ENCODE measurements around the gene TSPAN9. TPM values are rescaled to one million over a fixed set of nuclear protein-coding genes. Genes with fewer than 3 reads are reported as not detected.

Gene TSPAN9
- total RNA-seq, 4 donors from 2014 or later = 13.7 to 35.4 (median 26.7) TPM

DNA sequence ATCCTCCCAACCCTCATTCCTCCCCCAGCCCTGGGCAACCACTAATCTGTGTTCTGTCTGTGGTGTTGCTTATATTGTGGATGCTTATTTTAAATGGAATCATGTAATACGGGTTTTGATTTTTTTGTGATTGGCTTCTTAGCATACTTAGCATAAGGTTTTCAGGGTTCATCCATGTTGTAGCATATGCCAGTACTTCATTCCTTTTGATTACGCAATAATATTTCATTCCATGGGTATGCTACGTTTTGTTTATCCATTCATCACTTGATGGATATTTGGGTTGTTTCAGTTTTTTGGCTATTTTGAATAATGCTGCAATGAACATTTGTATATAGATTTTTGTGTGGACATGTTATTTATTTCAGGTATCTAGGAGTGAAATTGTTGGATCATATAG is 82.9 kb downstream of the TSPAN9 start:
- no peak overlapping the region for H3K27ac ChIP-seq (replicated peaks in 1 of 4)
- no peak overlapping the region for H3K4me3 ChIP-seq
- DNase-seq (ENCODE audit: extremely low spot score) = no peak
- H3K36me3 ChIP-seq = no peaks in the 10 kb centered on the region
- 78% methylated on average over 3 of the region's 3 CpGs for WGBS
- H3K9me3 ChIP-seq = no peaks in the 10 kb centered on the region
- H3K4me1 ChIP-seq = peaks cover 15 to 22% (median 19%) of the 10 kb centered on the region in 4 donors
- intact Hi-C loops (cut with DNase I) = no loop called here
- TF ChIP-seq POLR2AphosphoS5 (IDR thresholded peaks at IDR 0.05) = no peak
- no peak for TF ChIP-seq POLR2A (IDR thresholded peaks at IDR 0.05; ENCODE audit: low read depth)
- TF ChIP-seq, protein P1, sequence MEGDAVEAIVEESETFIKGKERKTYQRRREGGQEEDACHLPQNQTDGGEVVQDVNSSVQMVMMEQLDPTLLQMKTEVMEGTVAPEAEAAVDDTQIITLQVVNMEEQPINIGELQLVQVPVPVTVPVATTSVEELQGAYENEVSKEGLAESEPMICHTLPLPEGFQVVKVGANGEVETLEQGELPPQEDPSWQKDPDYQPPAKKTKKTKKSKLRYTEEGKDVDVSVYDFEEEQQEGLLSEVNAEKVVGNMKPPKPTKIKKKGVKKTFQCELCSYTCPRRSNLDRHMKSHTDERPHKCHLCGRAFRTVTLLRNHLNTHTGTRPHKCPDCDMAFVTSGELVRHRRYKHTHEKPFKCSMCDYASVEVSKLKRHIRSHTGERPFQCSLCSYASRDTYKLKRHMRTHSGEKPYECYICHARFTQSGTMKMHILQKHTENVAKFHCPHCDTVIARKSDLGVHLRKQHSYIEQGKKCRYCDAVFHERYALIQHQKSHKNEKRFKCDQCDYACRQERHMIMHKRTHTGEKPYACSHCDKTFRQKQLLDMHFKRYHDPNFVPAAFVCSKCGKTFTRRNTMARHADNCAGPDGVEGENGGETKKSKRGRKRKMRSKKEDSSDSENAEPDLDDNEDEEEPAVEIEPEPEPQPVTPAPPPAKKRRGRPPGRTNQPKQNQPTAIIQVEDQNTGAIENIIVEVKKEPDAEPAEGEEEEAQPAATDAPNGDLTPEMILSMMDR (IDR thresholded peaks at IDR 0.05) = no peak
- TF ChIP-seq EP300 (IDR thresholded peaks at IDR 0.05) = no peak
- no peaks in the 10 kb centered on the region for H3K27me3 ChIP-seq

DNA sequence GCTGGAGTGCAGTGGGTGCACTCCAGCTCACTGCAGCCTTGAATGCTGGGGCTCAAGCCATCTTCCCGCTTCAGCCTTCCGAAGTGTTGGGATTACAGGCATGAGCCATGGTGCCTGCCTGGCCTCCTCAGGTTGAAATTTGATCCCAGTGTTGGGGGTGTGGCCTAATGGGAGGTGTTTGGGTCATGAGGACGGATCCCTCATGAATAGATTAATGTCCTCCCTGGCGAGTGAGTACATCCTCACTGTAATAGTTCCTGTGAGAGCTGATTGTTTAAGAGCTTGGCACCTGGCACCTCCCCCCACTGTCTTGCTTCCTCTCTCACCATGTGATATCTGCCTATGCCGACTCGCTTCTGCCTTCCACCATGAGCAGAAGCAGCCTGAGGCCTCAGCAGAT is 84.7 kb downstream of the TSPAN9 start:
- DNase-seq (ENCODE audit: extremely low spot score) = no peak
- intact Hi-C loops (cut with DNase I) = no loop called here
- no peak for TF ChIP-seq EP300 (IDR thresholded peaks at IDR 0.05)
- TF ChIP-seq POLR2AphosphoS5 (IDR thresholded peaks at IDR 0.05) = no peak
- TF ChIP-seq, protein P1 (IDR thresholded peaks at IDR 0.05) = no peak
- no peak for TF ChIP-seq POLR2A (IDR thresholded peaks at IDR 0.05; ENCODE audit: low read depth)
- peaks cover 16 to 22% (median 18%) of the 10 kb centered on the region in 4 donors for H3K4me1 ChIP-seq
- no peaks in the 10 kb centered on the region for H3K27me3 ChIP-seq
- H3K36me3 ChIP-seq = no peaks in the 10 kb centered on the region
- no peak overlapping the region for H3K4me3 ChIP-seq
- H3K27ac ChIP-seq (replicated peaks in 1 of 4) = no peak overlapping the region
- no peaks in the 10 kb centered on the region for H3K9me3 ChIP-seq
- WGBS = 89% methylated on average over 6 of the region's 6 CpGs

DNA sequence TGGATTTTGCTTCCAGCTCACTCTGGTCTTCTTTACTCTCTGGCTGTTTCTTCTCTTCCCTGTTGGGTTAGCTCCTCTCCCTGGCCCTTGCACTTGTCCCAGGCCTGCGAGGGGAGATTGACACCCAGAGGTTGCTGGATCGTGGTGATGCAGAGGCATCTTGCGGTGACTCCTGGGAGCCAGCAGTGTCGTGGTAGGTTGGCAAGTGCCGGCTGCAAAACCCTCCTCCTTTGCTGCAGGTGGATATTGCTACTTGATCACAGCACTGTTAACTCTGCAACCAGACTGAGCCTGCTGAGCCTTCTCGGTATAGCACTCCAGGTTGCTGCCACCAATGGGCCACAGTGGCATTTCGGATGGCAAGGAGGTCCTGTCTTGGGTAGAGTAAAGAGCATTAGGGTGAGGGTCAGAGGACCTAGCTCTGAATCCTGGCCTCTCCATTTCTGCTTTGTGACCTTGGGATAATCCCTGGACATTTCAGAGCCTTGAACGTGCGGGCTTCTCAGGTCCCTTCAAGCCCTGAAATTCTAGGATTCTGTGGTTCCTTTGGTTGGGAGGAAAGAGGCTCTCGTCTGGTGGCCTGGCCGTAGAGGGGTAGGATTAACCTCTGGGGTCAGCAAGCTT is 87.4 kb downstream of the TSPAN9 start:
- Histone ChIP-seq H3K4me3 (no peak overlapping the region), H3K27ac (replicated peaks in 1 of 4) (no peak overlapping the region), H3K9me3 (no peaks in the 10 kb centered on the region), H3K4me1 (peaks cover 3 to 27% (median 22%) of the 10 kb centered on the region in 4 donors), H3K27me3 (no peaks in the 10 kb centered on the region), H3K36me3 (peaks cover 0 to 4% (median 0%) of the 10 kb centered on the region in 4 donors)
- no peak for DNase-seq (ENCODE audit: extremely low spot score)
- intact Hi-C loops (cut with DNase I) = no loop called here
- TF ChIP-seq, protein P1 (IDR thresholded peaks at IDR 0.05) = no peak
- TF ChIP-seq POLR2AphosphoS5 (IDR thresholded peaks at IDR 0.05) (no peak), EP300 (IDR thresholded peaks at IDR 0.05) (no peak), POLR2A (IDR thresholded peaks at IDR 0.05; ENCODE audit: low read depth) (no peak)
- 95% methylated on average over 7 of the region's 11 CpGs for WGBS

DNA sequence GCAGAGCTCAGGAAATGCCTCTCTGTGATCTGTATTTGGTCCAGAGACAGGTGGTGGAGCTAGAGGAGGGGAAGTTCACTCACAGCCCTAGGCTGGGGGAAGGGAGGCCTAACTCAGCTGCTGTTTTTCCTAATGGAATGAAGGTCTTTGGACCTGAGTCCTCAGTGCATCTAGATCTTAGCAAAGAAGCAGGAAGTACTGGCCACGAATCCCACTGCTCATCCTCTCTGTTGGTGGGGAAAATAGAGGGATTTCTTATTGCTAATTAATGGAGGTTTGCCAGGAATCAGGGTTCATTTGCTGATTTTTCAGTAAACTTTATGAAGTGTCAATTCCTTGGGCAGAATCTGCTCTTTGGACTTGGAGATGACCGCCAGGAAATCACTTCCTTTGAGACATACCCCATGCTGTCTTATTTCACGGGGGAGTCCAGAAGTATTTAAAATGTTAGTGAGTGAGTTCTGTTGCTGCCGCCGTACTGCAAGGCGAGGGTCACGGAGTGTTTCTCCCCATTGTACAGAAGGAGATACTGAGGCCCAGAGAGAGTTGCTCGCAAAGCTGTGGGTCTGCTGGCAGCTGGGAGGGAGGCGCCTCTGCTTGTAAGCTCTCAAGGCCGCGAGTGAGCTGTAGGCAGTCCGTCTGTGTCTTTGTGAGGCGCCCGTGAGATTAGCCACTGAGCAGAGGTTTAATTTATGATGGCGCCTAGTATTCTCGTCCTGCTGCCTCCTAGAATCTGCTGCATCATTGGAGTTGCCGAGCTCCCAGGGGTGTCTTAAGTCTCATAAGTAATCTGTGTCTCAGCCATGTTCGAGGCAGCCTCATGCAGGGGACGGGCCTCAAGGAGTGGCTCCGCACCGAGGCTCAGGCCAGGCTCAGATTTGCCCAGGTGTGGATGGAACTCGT is 88.2 kb downstream of the TSPAN9 start:
- no peak overlapping the region for H3K27ac ChIP-seq (replicated peaks in 1 of 4)
- WGBS = 91% methylated on average over 22 of the region's 22 CpGs
- no peak for TF ChIP-seq POLR2AphosphoS5 (IDR thresholded peaks at IDR 0.05)
- no peak for TF ChIP-seq POLR2A (IDR thresholded peaks at IDR 0.05; ENCODE audit: low read depth)
- TF ChIP-seq, protein P1 (IDR thresholded peaks at IDR 0.05) = no peak
- TF ChIP-seq EP300 (IDR thresholded peaks at IDR 0.05) = no peak
- H3K36me3 ChIP-seq = peaks cover 0 to 4% (median 0%) of the 10 kb centered on the region in 4 donors
- no peak for DNase-seq (ENCODE audit: extremely low spot score)
- no peaks in the 10 kb centered on the region for H3K27me3 ChIP-seq
- intact Hi-C loops (cut with DNase I) = no loop called here
- H3K9me3 ChIP-seq = no peaks in the 10 kb centered on the region
- no peak overlapping the region for H3K4me3 ChIP-seq
- peaks cover 3 to 27% (median 16%) of the 10 kb centered on the region in 4 donors for H3K4me1 ChIP-seq
